Measurements from ENCODE around the gene PTMS. TPM values are rescaled to one million over a fixed set of nuclear protein-coding genes. Genes with fewer than 3 reads are reported as not detected.

The PTMS gene
- total and polyA plus RNA-seq, 2 experiments from 2014 or later, result 290 to 467 TPM

DNA sequence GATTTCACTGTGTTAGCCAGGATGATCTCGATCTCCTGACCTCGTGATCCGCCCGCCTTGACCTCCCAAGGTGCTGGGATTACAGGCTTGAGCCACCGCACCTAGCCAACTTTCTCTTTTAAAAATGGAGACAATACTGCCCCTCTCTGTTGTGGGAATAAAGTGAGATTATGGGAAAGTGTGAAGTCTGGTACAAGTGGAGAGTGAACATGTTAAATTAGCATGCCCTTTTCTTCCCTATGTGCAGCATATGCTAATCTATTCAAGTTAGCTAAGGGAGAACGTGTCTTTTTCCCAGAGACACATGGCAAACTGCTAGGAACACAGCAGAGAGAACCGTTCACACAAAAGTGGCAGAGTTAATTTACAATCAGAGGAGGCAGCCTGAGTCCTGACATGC, 40.8 kb upstream of the PTMS start:
- TF ChIP-seq CTCF (IDR thresholded peaks at IDR 0.05; ENCODE audit: low read depth, low read length), result no peak
- Histone ChIP-seq H3K9me3 (ENCODE audit: low read depth) (no peaks in the 10 kb centered on the region), H3K27ac (no peak overlapping the region), H3K4me1 (ENCODE audit: low read depth) (peaks cover 6% of the 10 kb centered on the region), H3K36me3 (peaks cover 5% of the 10 kb centered on the region), H3K27me3 (no peaks in the 10 kb centered on the region), H3K4me3 (no peak overlapping the region)
- DNase-seq (ENCODE audit: low read depth in 1 of 2, low spot score in 1 of 2), result no peak

DNA sequence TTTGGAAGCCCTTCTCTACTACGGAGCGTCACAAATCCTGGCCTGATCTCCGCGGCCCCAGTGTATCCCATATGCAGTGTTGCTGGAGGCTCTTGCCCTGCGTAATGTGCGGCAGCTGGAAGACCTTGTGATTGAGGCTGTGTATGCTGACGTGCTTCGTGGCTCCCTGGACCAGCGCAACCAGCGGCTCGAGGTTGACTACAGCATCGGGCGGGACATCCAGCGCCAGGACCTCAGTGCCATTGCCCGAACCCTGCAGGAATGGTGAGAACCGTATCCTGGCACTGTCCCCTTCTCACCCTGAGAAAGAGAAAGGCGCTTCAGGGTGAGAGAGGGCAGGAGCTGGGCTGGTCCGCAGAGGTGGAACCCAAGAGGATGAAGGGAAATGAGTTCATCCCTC, 37.0 kb upstream of the PTMS start:
- Histone ChIP-seq H3K4me1 (ENCODE audit: low read depth) (peaks cover 6% of the 10 kb centered on the region), H3K27me3 (no peaks in the 10 kb centered on the region), H3K36me3 (peaks cover 11% of the 10 kb centered on the region), H3K27ac (no peak overlapping the region), H3K4me3 (no peak overlapping the region), H3K9me3 (ENCODE audit: low read depth) (no peaks in the 10 kb centered on the region)
- no peak for DNase-seq (ENCODE audit: low read depth in 1 of 2, low spot score in 1 of 2)
- no peak for TF ChIP-seq CTCF (IDR thresholded peaks at IDR 0.05; ENCODE audit: low read depth, low read length)

DNA sequence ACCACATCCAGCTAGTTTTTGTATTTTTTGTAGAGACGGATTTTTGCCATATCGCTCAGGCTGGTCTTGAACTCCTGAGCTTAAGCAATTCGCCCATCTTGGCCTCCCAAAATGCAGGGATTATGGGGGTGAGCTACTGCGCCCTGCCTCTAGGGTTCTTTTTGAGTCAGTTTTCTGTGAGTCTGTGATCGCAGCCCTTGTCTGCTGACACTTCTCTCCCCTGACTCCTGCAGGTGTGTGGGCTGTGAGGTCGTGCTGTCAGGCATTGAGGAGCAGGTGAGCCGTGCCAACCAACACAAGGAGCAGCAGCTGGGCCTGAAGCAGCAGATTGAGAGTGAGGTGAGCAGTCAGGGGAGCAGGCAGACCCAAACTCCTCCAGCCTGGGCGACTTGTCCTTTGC, 36.0 kb upstream of the PTMS start:
- H3K27me3 ChIP-seq, result no peaks in the 10 kb centered on the region
- H3K27ac ChIP-seq, result no peak overlapping the region
- TF ChIP-seq CTCF (IDR thresholded peaks at IDR 0.05; ENCODE audit: low read depth, low read length), result no peak
- H3K9me3 ChIP-seq (ENCODE audit: low read depth), result no peaks in the 10 kb centered on the region
- no peak for DNase-seq (ENCODE audit: low read depth in 1 of 2, low spot score in 1 of 2)
- H3K36me3 ChIP-seq, result peaks cover 11% of the 10 kb centered on the region
- H3K4me1 ChIP-seq (ENCODE audit: low read depth), result no peaks in the 10 kb centered on the region
- H3K4me3 ChIP-seq, result no peak overlapping the region

DNA sequence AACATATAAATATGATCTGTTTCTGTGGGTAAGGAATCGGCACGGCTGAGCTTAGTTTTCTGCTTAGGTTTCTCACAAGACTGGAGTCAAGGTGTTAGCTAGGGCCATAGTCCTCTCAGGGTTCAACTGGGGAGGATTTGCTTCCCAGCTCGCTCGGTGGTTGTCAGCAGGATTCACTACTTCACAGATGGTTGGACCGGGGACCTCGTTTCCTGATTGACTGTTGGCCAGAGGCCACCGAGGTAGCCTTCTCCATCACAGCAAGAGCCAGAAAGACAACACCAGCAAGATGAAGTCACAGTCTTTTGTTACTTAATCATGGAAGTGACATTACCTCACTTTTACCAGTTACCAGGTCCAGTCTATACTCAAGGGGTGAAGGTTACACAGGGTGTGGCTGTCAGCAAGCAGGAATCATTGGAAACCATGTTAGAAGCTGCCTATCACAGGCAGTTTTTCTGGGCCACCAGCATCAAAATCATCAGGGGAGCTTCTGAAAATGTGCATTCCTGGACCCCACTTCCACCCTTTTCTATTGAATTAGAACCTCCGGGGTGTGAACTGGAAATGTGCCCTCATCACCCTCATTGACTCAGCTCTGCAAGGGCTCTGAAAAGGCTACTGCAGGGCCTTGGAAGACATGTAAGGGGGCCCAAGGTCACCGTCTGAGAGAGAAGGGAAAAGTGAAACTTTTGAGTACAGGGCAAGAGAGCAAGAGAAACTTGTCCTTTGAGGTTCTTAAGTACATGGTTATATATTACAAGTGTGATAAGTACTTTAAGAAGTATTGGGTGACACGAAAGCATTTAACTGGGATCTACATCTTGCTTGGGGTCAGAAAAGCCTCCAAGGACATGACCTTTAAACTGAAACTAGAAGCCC, 31.4 kb upstream of the PTMS start:
- H3K27ac ChIP-seq, result peak overlapping the region; percentile 37

DNA sequence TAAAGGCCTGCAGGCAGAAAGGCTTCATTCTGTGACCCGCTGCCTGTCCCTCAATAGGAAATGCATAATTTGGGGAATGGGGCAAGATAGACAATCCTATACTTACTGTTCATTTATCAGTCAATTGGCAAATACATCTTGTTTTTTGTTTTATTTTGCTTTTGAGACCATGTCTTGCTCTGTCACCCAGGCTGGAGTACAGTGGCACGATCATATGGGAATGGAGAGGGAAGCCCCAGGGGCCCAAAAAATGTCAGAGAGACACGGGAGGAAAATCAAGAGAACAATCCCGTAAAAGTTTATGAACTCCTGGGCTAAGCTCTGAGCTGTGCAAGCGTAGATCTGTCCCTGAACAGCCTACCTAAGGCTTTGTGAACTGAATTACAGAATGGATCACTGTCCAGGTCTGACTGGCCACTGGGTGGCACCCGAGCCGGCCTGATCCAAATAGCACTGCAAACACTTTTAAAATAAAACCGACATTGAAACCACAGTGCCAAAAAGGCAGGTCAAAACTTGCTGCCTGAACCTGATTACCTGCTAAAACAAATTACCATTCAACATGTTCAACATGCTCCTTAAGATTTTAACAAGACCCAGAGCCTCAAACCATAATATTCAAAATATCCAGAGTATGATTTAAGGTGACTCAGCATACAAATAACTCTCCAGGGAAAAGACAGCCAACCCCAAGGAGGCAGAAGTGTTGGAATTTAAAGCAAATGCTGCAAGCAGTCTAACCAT, 30.5 kb upstream of the PTMS start:
- H3K4me3 ChIP-seq, result no peak overlapping the region
- peak; percentile 83 for TF ChIP-seq CTCF (IDR thresholded peaks at IDR 0.05; ENCODE audit: low read depth, low read length)
- no peaks in the 10 kb centered on the region for H3K27me3 ChIP-seq
- peak overlapping the region; percentile 37 for H3K27ac ChIP-seq
- no peaks in the 10 kb centered on the region for H3K9me3 ChIP-seq (ENCODE audit: low read depth)
- peak; percentile 72 to 76 for DNase-seq (ENCODE audit: low read depth in 1 of 2, low spot score in 1 of 2)
- peaks cover 3% of the 10 kb centered on the region for H3K36me3 ChIP-seq
- peaks cover 3% of the 10 kb centered on the region for H3K4me1 ChIP-seq (ENCODE audit: low read depth)

More for the DNA sequence above, 31.4 kb upstream of the PTMS start:
- no peaks in the 10 kb centered on the region for H3K27me3 ChIP-seq
- TF ChIP-seq CTCF (IDR thresholded peaks at IDR 0.05; ENCODE audit: low read depth, low read length), result no peak
- peaks cover 9% of the 10 kb centered on the region for H3K36me3 ChIP-seq
- H3K4me1 ChIP-seq (ENCODE audit: low read depth), result peaks cover 3% of the 10 kb centered on the region
- DNase-seq (ENCODE audit: low read depth in 1 of 2, low spot score in 1 of 2), result no peak
- no peaks in the 10 kb centered on the region for H3K9me3 ChIP-seq (ENCODE audit: low read depth)
- no peak overlapping the region for H3K4me3 ChIP-seq

Data from cardiac muscle cell (in vitro differentiated cells and primary cell).